GM18870 (cell line): Measurements from ENCODE around the gene PDZRN4.
"Not testable (repeated sequence)": the region's sequence is repeated elsewhere in the genome, so short reads cannot be mapped to it uniquely, and the experiment has no call there.

Source experiments
- ATAC-seq: cut with Tn5 transposase; IDR thresholded peaks from one replicate; pipeline ENCODE4 v1.9.1; 2021; ENCODE audit warnings: moderate library complexity; ENCODE audit not compliant: unreplicated experiment

The PDZRN4 gene

GRCh38 chr12:41277946-41278267 is 89.8 kb downstream of the PDZRN4 start:
- no peak for ATAC-seq

GRCh38 chr12:41280341-41281095 is 92.4 kb downstream of the PDZRN4 start:
- ATAC-seq, result not testable (repeated sequence)

- not testable (repeated sequence) for ATAC-seq
Observed at GRCh38 chr12:41285470-41285869, 97.3 kb downstream of the PDZRN4 start.

GRCh38 chr12:41286426-41286825 is 98.3 kb downstream of the PDZRN4 start:
- ATAC-seq, result no peak

GRCh38 chr12:41287500-41288141 is 99.5 kb downstream of the PDZRN4 start:
- ATAC-seq, result peak; percentile 70

- no peak for ATAC-seq
Observed at GRCh38 chr12:41288142-41288811, 100.2 kb downstream of the PDZRN4 start.

GRCh38 chr12:41289501-41289900 is 101.4 kb downstream of the PDZRN4 start:
- no peak for ATAC-seq

- no peak for ATAC-seq
Observed at GRCh38 chr12:41293011-41293410, 104.9 kb downstream of the PDZRN4 start.

GRCh38 chr12:41293461-41293860 is 105.3 kb downstream of the PDZRN4 start:
- no peak for ATAC-seq

- ATAC-seq, result peak; percentile 57
Observed at GRCh38 chr12:41302979-41303403, 114.9 kb downstream of the PDZRN4 start.

GRCh38 chr12:41304526-41304925 is 116.4 kb downstream of the PDZRN4 start:
- ATAC-seq, result no peak

GRCh38 chr12:41310367-41310766 is 122.2 kb downstream of the PDZRN4 start:
- no peak for ATAC-seq

- ATAC-seq, result no peak
Observed at GRCh38 chr12:41311883-41312282, 123.8 kb downstream of the PDZRN4 start.

- ATAC-seq, result not testable (repeated sequence)
Observed at GRCh38 chr12:41312451-41312850, 124.3 kb downstream of the PDZRN4 start.

GRCh38 chr12:41325336-41325735 is 137.2 kb downstream of the PDZRN4 start:
- ATAC-seq, result no peak

- no peak for ATAC-seq
Observed at GRCh38 chr12:41327096-41327895, 139.2 kb downstream of the PDZRN4 start.

GRCh38 chr12:41333974-41334373 is 145.9 kb downstream of the PDZRN4 start:
- no peak for ATAC-seq

- no peak for ATAC-seq
Observed at GRCh38 chr12:41334390-41334789, 146.3 kb downstream of the PDZRN4 start.

- no peak for ATAC-seq
Observed at GRCh38 chr12:41336041-41336549, 148.0 kb downstream of the PDZRN4 start.

GRCh38 chr12:41339784-41340183 is 151.7 kb downstream of the PDZRN4 start:
- no peak for ATAC-seq
